ENCODE data around the gene UVRAG. TPM values are rescaled to one million over a fixed set of nuclear protein-coding genes. Genes with fewer than 3 reads are reported as not detected.

UVRAG gene
- total RNA-seq, 1 experiment from 2014 or later, result 13.0 TPM

- Histone ChIP-seq H3K27ac (ENCODE audit: low read length) (no peak overlapping the region), H2AFZ (ENCODE audit: low read length) (no peak overlapping the region), H3F3A (ENCODE audit: low read length, unreplicated experiment) (no peaks in the 10 kb centered on the region), H3K9ac (ENCODE audit: low read length) (no peak overlapping the region), H3K27me3 (ENCODE audit: low read length) (no peaks in the 10 kb centered on the region), H3K9me2 (replicated peaks; ENCODE audit: low read length) (no peaks in the 10 kb centered on the region), H3K9me3 (ENCODE audit: low read length) (no peaks in the 10 kb centered on the region), H3K4me2 (ENCODE audit: low read length) (no peak overlapping the region), H3K79me2 (ENCODE audit: low read length) (no peaks in the 10 kb centered on the region), H3K4me3 (ENCODE audit: low read length) (no peak overlapping the region), H3K36me3 (ENCODE audit: low read depth, low read length) (peaks cover 5% of the 10 kb centered on the region; the same call in 1 of the 2 replicates), H3K4me1 (ENCODE audit: insufficient read depth, low read length) (peaks cover 3% of the 10 kb centered on the region), H4K20me1 (ENCODE audit: low read length) (no peaks in the 10 kb centered on the region)
- TF ChIP-seq EZH2phosphoT487 (IDR thresholded peaks at IDR 0.05; ENCODE audit: borderline replicate concordance, low read length) (no peak), EZH2 (IDR thresholded peaks at IDR 0.05; ENCODE audit: low read length, unreplicated experiment) (no peak), CTCF (conservative IDR thresholded peaks at IDR 0.05; ENCODE audit: low read depth, low read length) (no peak)
- no TSS peak for BruUV-seq (replicated peaks)
- ChIA-PET CTCF (no interaction called here), POLR2A (ENCODE audit: unreplicated experiment) (interaction anchor here (0.7 kb wide), 1 partner anchor 730 kb away, joined by 4 read pairs; no protein-coding TSS in a partner anchor)
- ATAC-seq (no peak), DNase-seq (no peak)
- intact Hi-C loops (cut with micrococcal nuclease), result loop anchor here (10.0 kb wide), 1 partner anchor 58 kb away; no protein-coding TSS in a partner anchor
Measured at GRCh38 chr11:76143274-76143673, 328.3 kb downstream of the UVRAG start.

- ATAC-seq (no peak), DNase-seq (no peak)
- CTCF ChIA-PET, result interaction anchor here (0.8 to 2.2 kb wide), 2 partner anchors 250 to 344 kb away, joined by 3 to 17 read pairs; no protein-coding TSS in a partner anchor
- no peaks in the 10 kb centered on the region for H3K36me3 ChIP-seq (ENCODE audit: low read depth, low read length)
- no TSS peak for BruUV-seq (replicated peaks)
- POLR2A ChIA-PET (ENCODE audit: unreplicated experiment), result no interaction called here
- no peak overlapping the region for H3K4me3 ChIP-seq (ENCODE audit: low read length)
- H4K20me1 ChIP-seq (ENCODE audit: low read length), result no peaks in the 10 kb centered on the region
- no peaks in the 10 kb centered on the region for H3F3A ChIP-seq (ENCODE audit: low read length, unreplicated experiment)
- no peak overlapping the region for H3K4me2 ChIP-seq (ENCODE audit: low read length)
- TF ChIP-seq EZH2 (IDR thresholded peaks at IDR 0.05; ENCODE audit: low read length, unreplicated experiment), result no peak
- TF ChIP-seq EZH2phosphoT487 (IDR thresholded peaks at IDR 0.05; ENCODE audit: borderline replicate concordance, low read length), result no peak
- no peak for TF ChIP-seq CTCF (conservative IDR thresholded peaks at IDR 0.05; ENCODE audit: low read depth, low read length)
- H3K9ac ChIP-seq (ENCODE audit: low read length), result no peak overlapping the region
- H3K79me2 ChIP-seq (ENCODE audit: low read length), result no peaks in the 10 kb centered on the region
- H3K9me2 ChIP-seq (replicated peaks; ENCODE audit: low read length), result no peaks in the 10 kb centered on the region
- intact Hi-C loops (cut with micrococcal nuclease), result loop anchor here (10.0 kb wide), 1 partner anchor 62 kb away; no protein-coding TSS in a partner anchor
- H3K27me3 ChIP-seq (ENCODE audit: low read length), result no peaks in the 10 kb centered on the region
- H3K9me3 ChIP-seq (ENCODE audit: low read length), result no peaks in the 10 kb centered on the region
- H3K4me1 ChIP-seq (ENCODE audit: insufficient read depth, low read length), result peaks cover 20% of the 10 kb centered on the region
- no peak overlapping the region for H3K27ac ChIP-seq (ENCODE audit: low read length)
- no peak overlapping the region for H2AFZ ChIP-seq (ENCODE audit: low read length)
Measured at GRCh38 chr11:76147106-76147740, 332.2 kb downstream of the UVRAG start.

GRCh38 chr11:76148231-76148630, 333.2 kb downstream of the UVRAG start:
- TF ChIP-seq EZH2 (IDR thresholded peaks at IDR 0.05; ENCODE audit: low read length, unreplicated experiment) (no peak), CTCF (conservative IDR thresholded peaks at IDR 0.05; ENCODE audit: low read depth, low read length) (no peak), EZH2phosphoT487 (IDR thresholded peaks at IDR 0.05; ENCODE audit: borderline replicate concordance, low read length) (no peak)
- H3K9ac ChIP-seq (ENCODE audit: low read length), result peak overlapping the region; percentile 50
- H3K36me3 ChIP-seq (ENCODE audit: low read depth, low read length), result no peaks in the 10 kb centered on the region
- ChIA-PET POLR2A (ENCODE audit: unreplicated experiment) (no interaction called here), CTCF (interaction anchor here (0.6 kb wide), 1 partner anchor 257 kb away, joined by 5 read pairs; no protein-coding TSS in a partner anchor)
- no peak overlapping the region for H3K4me2 ChIP-seq (ENCODE audit: low read length)
- H3K9me3 ChIP-seq (ENCODE audit: low read length), result no peaks in the 10 kb centered on the region
- H2AFZ ChIP-seq (ENCODE audit: low read length), result no peak overlapping the region
- ATAC-seq (no peak), DNase-seq (peak; percentile 20)
- intact Hi-C loops (cut with micrococcal nuclease), result loop anchor here (10.0 kb wide), 1 partner anchor 63 kb away; no protein-coding TSS in a partner anchor
- no peaks in the 10 kb centered on the region for H3F3A ChIP-seq (ENCODE audit: low read length, unreplicated experiment)
- no peaks in the 10 kb centered on the region for H4K20me1 ChIP-seq (ENCODE audit: low read length)
- BruUV-seq (replicated peaks), result no TSS peak
- 0 out of 2 replicates have a peak overlapping the region, but pooled peaks have one; percentile 53 for H3K27ac ChIP-seq (ENCODE audit: low read length)
- H3K9me2 ChIP-seq (replicated peaks; ENCODE audit: low read length), result no peaks in the 10 kb centered on the region
- no peak overlapping the region for H3K4me3 ChIP-seq (ENCODE audit: low read length)
- H3K79me2 ChIP-seq (ENCODE audit: low read length), result no peaks in the 10 kb centered on the region
- H3K27me3 ChIP-seq (ENCODE audit: low read length), result no peaks in the 10 kb centered on the region
- H3K4me1 ChIP-seq (ENCODE audit: insufficient read depth, low read length), result peaks cover 30% of the 10 kb centered on the region

Measured in PC-3 (cell line).